Glutamatergic neuron (in vitro differentiated cells): ENCODE measurements around the gene PEPD. TPM values are rescaled to one million over a fixed set of nuclear protein-coding genes. Genes with fewer than 3 reads are reported as not detected.

Experiments used
- DNase-seq: peaks from one replicate; pipeline ENCODE4 v3.0.0; 2022
- H3K27ac Mint-ChIP-seq: one replicate; pipeline ENCODE4 v1.8.0; 2020; ENCODE audit warnings: mild to moderate bottlenecking, mixed read lengths, inconsistent platforms; ENCODE audit not compliant: unreplicated experiment
- H3K27me3 Mint-ChIP-seq: one replicate; pipeline ENCODE4 v1.8.0; 2020; ENCODE audit warnings: mild to moderate bottlenecking, moderate library complexity, mixed read lengths, inconsistent platforms; ENCODE audit not compliant: unreplicated experiment
- H3K36me3 Mint-ChIP-seq: one replicate; pipeline ENCODE4 v1.8.0; 2020; ENCODE audit warnings: mild to moderate bottlenecking, mixed read lengths, inconsistent platforms; ENCODE audit not compliant: unreplicated experiment
- H3K4me1 Mint-ChIP-seq: one replicate; pipeline ENCODE4 v1.8.0; 2020; ENCODE audit warnings: mild to moderate bottlenecking, low read depth, mixed read lengths, inconsistent platforms; ENCODE audit not compliant: unreplicated experiment
- H3K4me3 Mint-ChIP-seq: one replicate; pipeline ENCODE4 v1.8.0; 2020; ENCODE audit warnings: mild to moderate bottlenecking, mixed read lengths, inconsistent platforms; ENCODE audit not compliant: unreplicated experiment
- H3K9me3 Mint-ChIP-seq: one replicate; pipeline ENCODE4 v1.8.0; 2020; ENCODE audit warnings: mild to moderate bottlenecking, moderate library complexity, mixed read lengths, inconsistent platforms; ENCODE audit not compliant: unreplicated experiment
- CTCF ChIP-seq: fragments of 200-600 bp; sonication (generic); IDR thresholded peaks from one replicate; pipeline ENCODE4 v1.5.0; 2021; ENCODE audit not compliant: partially characterized antibody, unreplicated experiment
- total RNA-seq: library from RNA; stranded (reverse); fragmentation: NEBNext Ultra II Directional; extraction: Animal tissue kit (Norgen Biotek cat#: 25700); gene quantifications from one replicate; pipeline ENCODE4 v1.2.1, GENCODE V29; 2021; ENCODE audit not compliant: unreplicated experiment

The PEPD gene
- total RNA-seq, 1 donor from 2014 or later: 93.3 TPM

- H3K4me3 Mint-ChIP-seq: peak overlapping the region; percentile 64
- peak overlapping the region; percentile 73 for H3K27ac Mint-ChIP-seq
- peaks cover 5% of the 10 kb centered on the region for H3K9me3 Mint-ChIP-seq
- no peaks in the 10 kb centered on the region for H3K36me3 Mint-ChIP-seq
- TF ChIP-seq CTCF: peak; percentile 86
- peaks cover 10% of the 10 kb centered on the region for H3K27me3 Mint-ChIP-seq
- H3K4me1 Mint-ChIP-seq: peaks cover 58% of the 10 kb centered on the region
- DNase-seq: peak; percentile 92
Measured at GRCh38 chr19:33430674-33431277, 90.8 kb downstream of the PEPD start.

GRCh38 chr19:33429891-33430673 is 91.5 kb downstream of the PEPD start:
- peaks cover 58% of the 10 kb centered on the region for H3K4me1 Mint-ChIP-seq
- peak; percentile 34 for DNase-seq
- H3K36me3 Mint-ChIP-seq: no peaks in the 10 kb centered on the region
- peak overlapping the region; percentile 73 for H3K27ac Mint-ChIP-seq
- peaks cover 10% of the 10 kb centered on the region for H3K27me3 Mint-ChIP-seq
- TF ChIP-seq CTCF: no peak
- peak overlapping the region; percentile 64 for H3K4me3 Mint-ChIP-seq
- H3K9me3 Mint-ChIP-seq: peaks cover 5% of the 10 kb centered on the region

GRCh38 chr19:33428627-33429125 is 92.9 kb downstream of the PEPD start:
- H3K9me3 Mint-ChIP-seq: peaks cover 11% of the 10 kb centered on the region
- H3K27ac Mint-ChIP-seq: peak overlapping the region; percentile 8
- H3K4me1 Mint-ChIP-seq: peaks cover 46% of the 10 kb centered on the region
- peak; percentile 13 for DNase-seq
- H3K4me3 Mint-ChIP-seq: peak overlapping the region; percentile 48
- H3K27me3 Mint-ChIP-seq: peaks cover 6% of the 10 kb centered on the region
- peaks cover 4% of the 10 kb centered on the region for H3K36me3 Mint-ChIP-seq
- no peak for TF ChIP-seq CTCF

GRCh38 chr19:33427801-33428626 is 93.6 kb downstream of the PEPD start:
- DNase-seq: peak; percentile 13
- Mint-ChIP-seq H3K36me3 (peaks cover 4% of the 10 kb centered on the region), H3K27me3 (peaks cover 5% of the 10 kb centered on the region), H3K9me3 (peaks cover 9% of the 10 kb centered on the region), H3K4me3 (no peak overlapping the region), H3K27ac (no peak overlapping the region), H3K4me1 (peaks cover 41% of the 10 kb centered on the region)
- TF ChIP-seq CTCF: no peak
